WTC11 (cell line): Measurements from ENCODE around the gene MVP.

ENCODE experiments used
- ATF2 ChIP-seq: sonication (generic); formaldehyde crosslinking; IDR thresholded peaks from 2 replicates; pipeline ENCODE4 v1.8.1; 2022; ENCODE audit warnings: low read depth, missing genetic modification reagents, borderline replicate concordance
- ATF3 ChIP-seq: sonication (generic); formaldehyde crosslinking; conservative IDR thresholded peaks from 2 replicates; pipeline ENCODE4 v1.8.1; 2022; ENCODE audit warnings: mild to moderate bottlenecking, missing genetic modification reagents
- CTCF ChIP-seq: fragments of 200-600 bp; IDR thresholded peaks from 2 replicates; pipeline ENCODE4 v1.8.0; 2022; ENCODE audit warnings: antibody characterized with exemption
- E2F4 ChIP-seq: sonication (generic); formaldehyde crosslinking; IDR thresholded peaks from 2 replicates; pipeline ENCODE4 v1.8.1; 2022; ENCODE audit warnings: low read depth, mild to moderate bottlenecking, moderate library complexity, missing genetic modification reagents, borderline replicate concordance
- ERG ChIP-seq: fragments of 250-450 bp; sonication (Bioruptor Pico); IDR thresholded peaks from 2 replicates; pipeline ENCODE4 v1.8.0; 2021; ENCODE audit warnings: mild to moderate bottlenecking
- ESRRA ChIP-seq: sonication (generic); formaldehyde crosslinking; IDR thresholded peaks from 2 replicates; pipeline ENCODE4 v1.8.1; 2022; ENCODE audit warnings: mild to moderate bottlenecking, missing genetic modification reagents, borderline replicate concordance
- MAX ChIP-seq: sonication (generic); formaldehyde crosslinking; IDR thresholded peaks from 2 replicates; pipeline ENCODE4 v1.8.0; 2022; ENCODE audit warnings: mild to moderate bottlenecking, missing genetic modification reagents
- NR1H2 ChIP-seq: sonication (generic); formaldehyde crosslinking; IDR thresholded peaks from 2 replicates; pipeline ENCODE4 v1.9.0; 2021; ENCODE audit warnings: mild to moderate bottlenecking, moderate library complexity, missing genetic modification reagents
- NR3C1 ChIP-seq: sonication (generic); formaldehyde crosslinking; conservative IDR thresholded peaks from 2 replicates; pipeline ENCODE4 v1.8.1; 2023; ENCODE audit warnings: low read depth, mild to moderate bottlenecking, missing genetic modification reagents
- USF2 ChIP-seq: sonication (generic); formaldehyde crosslinking; IDR thresholded peaks from 2 replicates; pipeline ENCODE4 v1.8.1; 2023; ENCODE audit warnings: mild to moderate bottlenecking, missing genetic modification reagents, moderate library complexity
- ZNF263 ChIP-seq: sonication (generic); formaldehyde crosslinking; IDR thresholded peaks from 2 replicates; pipeline ENCODE4 v1.8.1; 2022; ENCODE audit warnings: low read depth, mild to moderate bottlenecking, moderate library complexity, missing genetic modification reagents
- ZNF512 ChIP-seq: sonication (generic); formaldehyde crosslinking; IDR thresholded peaks from 2 replicates; pipeline ENCODE4 v1.8.1; 2022; ENCODE audit warnings: missing genetic modification reagents, borderline replicate concordance
- ZSCAN18 ChIP-seq: fragments of 250-450 bp; sonication (Bioruptor Pico); IDR thresholded peaks from 2 replicates; pipeline ENCODE4 v2.1.2; 2022; ENCODE audit warnings: mild to moderate bottlenecking, moderate library complexity

- TF ChIP-seq CTCF (no peak), NR3C1 (no peak), USF2 (no peak), ATF3 (CRISPR knock-in tag) (no peak), ERG (CRISPR knock-in tag) (no peak), ESRRA (CRISPR knock-in tag) (no peak), ZNF512 (CRISPR knock-in tag) (no peak), NR1H2 (CRISPR knock-in tag) (no peak), E2F4 (CRISPR knock-in tag) (no peak), ATF2 (CRISPR knock-in tag) (no peak), ZNF263 (CRISPR knock-in tag) (no peak), MAX (no peak), ZSCAN18 (CRISPR knock-in tag) (no peak)
Observed at GRCh38 chr16:29892458-29892813, 72.2 kb downstream of the MVP start.
